ENCODE measurements around the gene MAPKAPK2.

GRCh38 chr1:206751891-206752290 is 67.2 kb downstream of the MAPKAPK2 start:
- TF ChIP-seq CTCF (IDR thresholded peaks at IDR 0.05; ENCODE audit: poor library complexity) = no peak
- TF ChIP-seq EZH2phosphoT487 (IDR thresholded peaks at IDR 0.05; ENCODE audit: low read depth, severe bottlenecking, unreplicated experiment) = no peak

All from hepatocyte (in vitro differentiated cells).